Lower leg skin (tissue), 4 donors: ENCODE data around the gene PBXIP1. TPM values are rescaled to one million over a fixed set of nuclear protein-coding genes. Genes with fewer than 3 reads are reported as not detected.

Source experiments
- DNase-seq, 2 donors: peaks; one replicate each; pipeline ENCODE4 v3.0.0-alpha.2; 2019; ENCODE audit warnings: low spot score in 2 of 2
- H3K4me3 ChIP-seq: fragments of 200-600 bp; sonication (generic); 2 replicates; pipeline ENCODE4 v1.5.1; 2017; ENCODE audit warnings: mild to moderate bottlenecking, low read depth; ENCODE audit not compliant: poor library complexity, severe bottlenecking
- POLR2A ChIP-seq, 2 donors: fragments of 450-650 bp; IDR thresholded peaks; one replicate each; pipeline ENCODE4 v1.6.1; 2016 to 2017; ENCODE audit warnings: antibody characterized with exemption in 2 of 2, mild to moderate bottlenecking in 1 of 2, moderate library complexity in 1 of 2
- WGBS, 2 donors: methylation state at CpG; one replicate each; pipeline ENCODE4 v1.1.5; 2018; 5-methylcytosine and 5-hydroxymethylcytosine counted together
- intact Hi-C: fragments of 100-400 bp; cut with DNase I; formaldehyde crosslinking; loops from one replicate; pipeline ENCODE4 v1.15.0; 2023; ENCODE audit warnings: low total_unique reads
- total RNA-seq, 4 donors: library from RNA; depleted of rRNA; stranded (reverse); fragments of >200 nt; gene quantifications; one replicate each; pipeline ENCODE4 v1.1.0, GENCODE V29; 2016
- TF ChIP-seq, protein P1 (sequence below), 3 donors: fragments of 450-650 bp; IDR thresholded peaks; one replicate each; pipeline ENCODE4 v1.5.1; 2016; ENCODE audit warnings: antibody characterized with exemption in 3 of 3, mild to moderate bottlenecking in 3 of 3, moderate library complexity in 2 of 3

The PBXIP1 gene
- total RNA-seq, 4 donors from 2014 or later, result 52.1 to 84.1 (median 63.7) TPM

DNA sequence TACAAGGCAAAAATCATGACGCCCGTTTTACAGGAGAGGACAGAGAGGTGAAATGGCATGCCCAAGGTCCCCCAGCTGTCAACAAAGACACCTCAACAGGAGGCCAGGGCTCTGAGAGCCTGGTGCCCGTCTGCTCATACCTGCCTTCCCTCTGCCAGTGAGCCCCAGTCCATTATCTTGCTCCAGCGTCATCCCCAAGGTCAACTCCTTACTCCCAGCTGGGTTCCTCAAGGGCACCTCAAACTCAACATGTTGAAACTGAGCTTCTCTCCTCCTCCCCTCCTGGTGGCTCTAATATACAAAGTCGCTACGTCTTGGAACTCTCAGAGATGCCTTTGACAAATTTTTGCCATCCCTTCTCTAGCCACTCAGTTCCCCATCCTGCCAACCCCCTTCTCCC lies 3.2 kb downstream of the PBXIP1 start:
- no peak for DNase-seq
- 82 to 86% methylated on average over 6 of the region's 6 CpGs for WGBS, 2 donors
- TF ChIP-seq POLR2A (IDR thresholded peaks at IDR 0.05), result no peak
- TF ChIP-seq, protein P1, sequence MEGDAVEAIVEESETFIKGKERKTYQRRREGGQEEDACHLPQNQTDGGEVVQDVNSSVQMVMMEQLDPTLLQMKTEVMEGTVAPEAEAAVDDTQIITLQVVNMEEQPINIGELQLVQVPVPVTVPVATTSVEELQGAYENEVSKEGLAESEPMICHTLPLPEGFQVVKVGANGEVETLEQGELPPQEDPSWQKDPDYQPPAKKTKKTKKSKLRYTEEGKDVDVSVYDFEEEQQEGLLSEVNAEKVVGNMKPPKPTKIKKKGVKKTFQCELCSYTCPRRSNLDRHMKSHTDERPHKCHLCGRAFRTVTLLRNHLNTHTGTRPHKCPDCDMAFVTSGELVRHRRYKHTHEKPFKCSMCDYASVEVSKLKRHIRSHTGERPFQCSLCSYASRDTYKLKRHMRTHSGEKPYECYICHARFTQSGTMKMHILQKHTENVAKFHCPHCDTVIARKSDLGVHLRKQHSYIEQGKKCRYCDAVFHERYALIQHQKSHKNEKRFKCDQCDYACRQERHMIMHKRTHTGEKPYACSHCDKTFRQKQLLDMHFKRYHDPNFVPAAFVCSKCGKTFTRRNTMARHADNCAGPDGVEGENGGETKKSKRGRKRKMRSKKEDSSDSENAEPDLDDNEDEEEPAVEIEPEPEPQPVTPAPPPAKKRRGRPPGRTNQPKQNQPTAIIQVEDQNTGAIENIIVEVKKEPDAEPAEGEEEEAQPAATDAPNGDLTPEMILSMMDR (IDR thresholded peaks at IDR 0.05), result no peak
- no peak overlapping the region for H3K4me3 ChIP-seq
- intact Hi-C loops, result loop anchor here (10.0 kb wide), 1 partner anchor 102 kb away; the partner anchor contains the start of gene ADAM15

GRCh38 chr1:154951901-154952657 lies 3.8 kb downstream of the PBXIP1 start:
- H3K4me3 ChIP-seq, result no peak overlapping the region
- intact Hi-C loops, result loop anchor here (10.0 kb wide), 1 partner anchor 103 kb away; the partner anchor contains the start of gene ADAM15
- no peak for DNase-seq
- 72 to 77% methylated on average over 15 of the region's 15 CpGs for WGBS, 2 donors
- TF ChIP-seq, protein P1 (IDR thresholded peaks at IDR 0.05), result no peak
- no peak for TF ChIP-seq POLR2A (IDR thresholded peaks at IDR 0.05)

DNA sequence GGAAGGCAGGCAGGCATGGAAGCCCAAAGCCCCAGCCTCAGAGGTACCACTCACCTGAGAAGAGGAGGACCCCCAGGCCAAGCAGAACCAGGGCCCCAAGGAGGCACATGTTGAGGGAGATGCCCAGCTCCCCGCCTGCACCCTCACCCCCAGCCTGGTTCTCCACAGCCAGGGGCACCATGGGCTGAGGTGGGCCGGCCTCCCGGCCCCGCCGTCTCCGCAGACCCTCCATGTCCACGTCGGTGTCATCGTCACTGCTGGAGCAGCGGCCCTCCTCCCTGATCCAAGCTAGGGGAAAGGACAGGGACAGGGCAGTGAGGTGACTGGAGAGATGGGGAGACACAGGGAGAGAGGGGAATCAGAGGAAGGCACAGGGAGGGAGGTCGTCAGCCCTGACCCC lies 7.8 kb downstream of the PBXIP1 start:
- TF ChIP-seq, protein P1 (IDR thresholded peaks at IDR 0.05), result no peak
- intact Hi-C loops, result no loop called here
- WGBS, 2 donors, result 95 to 96% methylated on average over 11 of the region's 11 CpGs
- no peak for DNase-seq
- no peak overlapping the region for H3K4me3 ChIP-seq

DNA sequence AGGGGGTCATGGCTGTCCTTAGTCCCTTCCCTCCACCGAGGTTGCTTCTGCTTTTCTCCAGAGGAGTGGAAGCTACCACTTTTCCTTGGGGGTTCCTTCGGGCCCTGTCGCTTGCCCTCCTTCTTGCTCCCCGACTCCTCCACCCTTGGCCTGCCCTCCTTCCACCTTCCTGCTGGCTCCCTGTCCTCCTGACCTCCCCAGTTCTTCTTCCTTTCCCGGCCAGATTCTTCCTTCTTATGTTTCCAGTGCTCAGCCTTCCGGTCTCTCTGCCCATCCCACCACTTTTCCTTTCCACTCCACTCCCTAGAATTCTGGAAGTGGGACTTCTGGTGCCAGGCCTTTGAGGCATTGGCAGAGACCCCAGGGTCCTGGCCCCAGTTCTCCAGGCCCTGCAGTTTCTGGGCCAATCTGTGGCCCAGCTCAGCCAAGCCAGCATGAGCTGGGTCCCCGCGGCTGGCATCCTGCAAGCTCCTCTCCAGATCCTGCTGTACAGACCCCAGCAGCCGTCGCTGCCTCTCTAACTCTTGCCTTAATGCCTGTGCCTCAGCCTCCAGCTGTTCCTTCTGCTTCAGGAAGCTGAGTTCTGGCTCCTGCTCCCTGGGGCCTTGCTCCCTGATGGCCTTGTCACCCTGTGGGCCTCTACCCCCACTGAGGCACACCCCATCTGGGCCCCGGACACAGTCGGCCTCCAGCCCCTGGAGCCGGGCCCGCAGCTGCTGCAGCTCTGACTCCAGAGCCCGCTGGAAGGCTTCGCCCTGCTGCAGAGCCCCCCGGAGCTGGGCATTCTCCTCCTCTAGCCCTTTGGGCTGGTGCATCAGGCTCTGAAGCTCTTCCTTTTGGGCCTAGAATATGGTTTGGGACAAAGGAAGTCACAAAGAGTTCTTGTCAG lies 9.7 kb downstream of the PBXIP1 start:
- intact Hi-C loops, result no loop called here
- no peak overlapping the region for H3K4me3 ChIP-seq
- 74 to 81% methylated on average over 17 of the region's 17 CpGs for WGBS, 2 donors
- TF ChIP-seq POLR2A (IDR thresholded peaks at IDR 0.05), result no peak
- TF ChIP-seq, protein P1 (IDR thresholded peaks at IDR 0.05), result no peak
- no peak for DNase-seq

DNA sequence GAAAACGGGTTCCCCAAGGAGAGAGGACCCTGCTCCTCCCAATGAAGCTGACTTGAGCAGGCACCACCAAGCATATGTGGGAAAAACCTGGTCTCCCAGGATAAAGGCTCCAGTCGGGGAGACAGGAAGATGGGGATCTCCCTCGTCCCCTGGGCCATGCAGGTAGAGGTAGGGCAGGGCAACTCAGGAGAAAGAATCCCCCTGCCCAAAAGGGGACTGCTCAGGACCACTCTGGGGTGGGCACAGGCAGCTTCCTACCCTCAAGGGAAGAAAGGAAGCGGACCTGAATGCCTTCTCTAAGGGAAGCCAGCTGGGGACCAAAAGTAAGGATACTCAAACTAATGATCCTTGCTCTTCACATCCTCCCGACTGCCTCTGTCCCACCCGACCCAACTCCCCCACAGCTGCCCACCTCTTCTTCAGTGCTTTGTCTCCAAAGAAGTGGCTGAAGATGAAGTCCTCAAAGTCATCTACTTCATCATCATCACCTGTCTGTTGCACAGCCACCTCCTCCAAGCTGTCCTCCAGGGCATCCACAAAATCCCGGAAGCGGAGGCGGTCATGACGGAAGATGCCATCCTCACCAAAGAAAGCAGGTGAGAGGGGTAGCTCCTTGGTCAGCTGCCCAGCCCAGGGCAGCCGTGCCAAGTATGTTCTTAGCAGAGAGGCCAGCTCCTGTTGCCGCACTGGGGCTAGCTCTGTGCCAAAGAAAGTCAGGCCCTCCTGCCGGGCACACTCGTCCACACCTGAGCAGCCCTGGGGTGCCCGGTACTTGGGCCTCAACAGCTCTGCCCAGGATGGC lies 10.5 kb downstream of the PBXIP1 start:
- TF ChIP-seq, protein P1 (IDR thresholded peaks at IDR 0.05), result no peak
- no peak for TF ChIP-seq POLR2A (IDR thresholded peaks at IDR 0.05)
- intact Hi-C loops, result no loop called here
- no peak for DNase-seq
- H3K4me3 ChIP-seq, result no peak overlapping the region
- WGBS, 2 donors, result 85% methylated on average over 12 to 15 of the region's 15 CpGs
